A549 (cell line): ENCODE results near the gene PDE8B. TPM values are rescaled to one million over a fixed set of nuclear protein-coding genes. Genes with fewer than 3 reads are reported as not detected.
A peak's percentile ranks its signal among the peaks of the same experiment; 100 is the strongest.

ENCODE experiments used
- ATAC-seq, 2 experiments: fragments of 200-7000 bp in 1 of 2; fragments of >200 bp in 1 of 2; cut with Nextera tagmentation in 1 of 2; cut with Tn5 transposase in 1 of 2; 3 replicates each; pipeline versions ENCODE4 v1.8.0 to v1.9.1; 2018 to 2020; ENCODE audit warnings: mild to moderate bottlenecking in 1 of 2, moderate library complexity in 1 of 2
- CTCF ChIA-PET: fragments of 300-600 bp; sonication (Branson Sonifier 250); formaldehyde crosslinking; extraction: SDS; loops from one replicate; lab custom pipeline; 2021; ENCODE audit warnings: antibody characterized with exemption, inconsistent platforms; lab: Yijun Ruan, JAX
- POLR2A ChIA-PET: fragments of 350-600 bp; formaldehyde crosslinking; extraction: SDS; loops from one replicate; lab custom pipeline; 2021; ENCODE audit warnings: antibody characterized with exemption, inconsistent platforms; lab: Yijun Ruan, JAX
- DNase-seq, 2 experiments: peaks; one replicate each; pipeline versions ENCODE4 v3.0.0 to v3.0.0-alpha.2; 2011 to 2016; ENCODE audit warnings: low read depth in 1 of 2, low spot score in 1 of 2
- FAIRE-seq: peaks from 2 replicates; lab custom pipeline; 2011; peaks lifted over from hg19 to GRCh38; lab: Jason Lieb, UNC
- H3K27ac ChIP-seq, 2 experiments: fragments of >200 bp; sonication (Bioruptor Twin); formaldehyde crosslinking; 3 replicates each; pipeline ENCODE4 v1.5.1; 2016 to 2017
- H3K4me1 ChIP-seq: fragments of >200 bp; sonication (Bioruptor Twin); formaldehyde crosslinking; 3 replicates; pipeline ENCODE4 v1.6.1; 2016
- H3K4me2 ChIP-seq: fragments of >200 bp; sonication (Bioruptor Twin); formaldehyde crosslinking; 3 replicates; pipeline ENCODE4 v1.6.1; 2016
- H3K4me3 ChIP-seq: fragments of >200 bp; sonication (Bioruptor Twin); formaldehyde crosslinking; 3 replicates; pipeline ENCODE4 v1.5.1; 2016
- H3K9me3 ChIP-seq: fragments of >200 bp; sonication (Bioruptor Twin); formaldehyde crosslinking; 3 replicates; pipeline ENCODE4 v1.6.1; 2016
- BHLHE40 ChIP-seq: IDR thresholded peaks from 2 replicates; pipeline ENCODE4 v1.6.1; 2012; ENCODE audit warnings: low read depth, low read length, inconsistent platforms
- CBX2 ChIP-seq: fragments of 200-600 bp; sonication (generic); IDR thresholded peaks from 2 replicates; pipeline ENCODE4 v1.6.1; 2016; ENCODE audit warnings: low read depth, mild to moderate bottlenecking, borderline replicate concordance
- ESRRA ChIP-seq: fragments of 150-350 bp; IDR thresholded peaks from 2 replicates; pipeline ENCODE4 v1.6.1; 2014; ENCODE audit warnings: mild to moderate bottlenecking, low read length, borderline replicate concordance
- GATA3 ChIP-seq: IDR thresholded peaks from 2 replicates; pipeline ENCODE4 v1.6.1; 2012; ENCODE audit warnings: borderline replicate concordance
- HEYL ChIP-seq: fragments of 250-450 bp; sonication (Bioruptor Pico); IDR thresholded peaks from 2 replicates; pipeline ENCODE4 v1.8.0; 2021; ENCODE audit warnings: mild to moderate bottlenecking, moderate library complexity
- HOXB13 ChIP-seq: fragments of 250-450 bp; sonication (Bioruptor Pico); IDR thresholded peaks from 2 replicates; pipeline ENCODE4 v1.5.0; 2020; ENCODE audit warnings: low read depth, mild to moderate bottlenecking, moderate library complexity
- MAFK ChIP-seq: fragments of 450-650 bp; IDR thresholded peaks from 2 replicates; pipeline ENCODE4 v1.6.1; 2014; ENCODE audit not compliant: partially characterized antibody
- NR3C1 ChIP-seq: fragments of >200 bp; sonication (Bioruptor Twin); formaldehyde crosslinking; IDR thresholded peaks from 3 replicates; pipeline ENCODE4 v1.6.1; 2017
- RAD21 ChIP-seq, 2 experiments: fragments of >200 bp in 1 of 2; sonication (Bioruptor Twin) in 1 of 2; formaldehyde crosslinking in 1 of 2; IDR thresholded peaks in 1 of 2; conservative IDR thresholded peaks in 1 of 2; 2 replicates in 1 of 2; 3 replicates in 1 of 2; pipeline ENCODE4 v1.6.1; 2012 to 2018; ENCODE audit warnings: inconsistent platforms in 1 of 2
- RCOR1 ChIP-seq: fragments of 150-350 bp; IDR thresholded peaks from 2 replicates; pipeline ENCODE4 v1.6.1; 2014; ENCODE audit warnings: antibody characterized with exemption, low read length, low read depth
- RFX5 ChIP-seq: fragments of 450-650 bp; IDR thresholded peaks from 2 replicates; pipeline ENCODE4 v1.7.1; 2014; ENCODE audit warnings: antibody characterized with exemption, mild to moderate bottlenecking, moderate library complexity
- RNF2 ChIP-seq: fragments of 200-600 bp; sonication (generic); IDR thresholded peaks from 2 replicates; pipeline ENCODE4 v1.6.1; 2016; ENCODE audit warnings: low read depth, mild to moderate bottlenecking, antibody characterized with exemption, moderate library complexity, borderline replicate concordance
- SMC3 ChIP-seq: fragments of >200 bp; sonication (Bioruptor Twin); formaldehyde crosslinking; IDR thresholded peaks from 3 replicates; pipeline ENCODE4 v1.6.1; 2018; ENCODE audit warnings: inconsistent platforms
- SREBF2 ChIP-seq: fragments of 450-650 bp; IDR thresholded peaks from 2 replicates; pipeline ENCODE4 v1.6.1; 2014; ENCODE audit warnings: mild to moderate bottlenecking, moderate library complexity
- WGBS: methylation state at CpG from one replicate; pipeline ENCODE4 v1.1.6; 2017; ENCODE audit errors: missing lambda C conversion rate; 5-methylcytosine and 5-hydroxymethylcytosine counted together
- polyA plus RNA-seq, 4 experiments: library from polyadenylated mRNA; depleted of rRNA in 3 of 4; stranded (reverse); fragments of >200 nt; fragmentation: RNase III in 1 of 4; extraction: RNeasy Plus Mini Kit Qiagen cat#74134 plus additional on column Dnase treatment in 1 of 4; gene quantifications; 2 replicates in 3 of 4; 3 replicates in 1 of 4; pipeline ENCODE4 v1.2.3, GENCODE V29; 2011 to 2017
- TF ChIP-seq, protein P1 (sequence below): fragments of >200 bp; sonication (Bioruptor Twin); formaldehyde crosslinking; IDR thresholded peaks from 3 replicates; pipeline ENCODE4 v1.5.1; 2016
- TF ChIP-seq, protein P2 (sequence below): fragments of 200-600 bp; sonication (generic); IDR thresholded peaks from 2 replicates; pipeline ENCODE4 v1.6.1; 2016; ENCODE audit warnings: antibody characterized with exemption, mild to moderate bottlenecking, moderate library complexity

Gene PDE8B
- polyA plus RNA-seq, 2 of the 4 experiments (the other 2 are of a cell fraction) = 2.0 to 4.0 TPM

DNA sequence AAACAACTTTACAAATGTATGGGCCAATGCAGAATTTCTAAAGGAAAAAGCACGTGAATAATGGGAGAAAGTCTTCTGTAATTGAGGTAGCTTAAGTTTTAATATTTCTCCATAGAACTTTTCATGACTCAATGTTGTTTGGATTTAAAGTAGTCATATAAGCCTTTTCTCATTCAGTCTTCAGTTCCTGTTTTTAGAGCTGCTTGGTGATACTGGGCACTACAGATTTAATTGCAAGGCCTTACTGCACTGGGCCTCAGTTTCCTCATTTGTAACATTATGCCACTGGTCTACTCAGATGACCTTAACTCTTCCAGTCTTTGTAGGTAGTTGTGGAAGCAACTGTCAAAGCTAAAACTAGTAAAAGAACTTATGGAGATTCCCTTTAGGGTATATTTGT is 221.2 kb downstream of the PDE8B start (continued):
- TF ChIP-seq RNF2 = no peak
- no peak for TF ChIP-seq BHLHE40
- TF ChIP-seq NR3C1 = no peak
- TF ChIP-seq RCOR1 = no peak
- TF ChIP-seq CBX2 = no peak
- TF ChIP-seq HEYL (CRISPR knock-in tag) = no peak
- no peak for TF ChIP-seq ESRRA

DNA sequence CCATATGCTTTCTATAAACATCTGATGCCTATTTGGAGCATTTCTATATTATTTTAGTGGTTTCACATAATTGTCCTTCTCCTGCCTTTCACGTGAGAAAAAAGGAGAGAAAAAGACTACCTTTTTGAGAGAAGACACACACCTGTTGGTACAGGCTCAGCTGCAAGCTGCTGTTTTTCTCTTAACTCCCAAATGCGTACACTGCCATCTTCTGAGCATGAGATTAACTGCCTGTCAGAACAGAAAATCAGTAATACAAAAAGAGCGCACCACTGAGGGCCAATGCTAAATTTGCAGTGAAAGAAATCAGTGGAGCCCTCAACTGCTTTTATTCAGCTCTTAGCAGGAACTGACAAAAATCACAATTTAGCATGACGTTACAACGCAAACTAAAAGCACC is 226.7 kb downstream of the PDE8B start:
- ChIA-PET CTCF (interaction anchor here (0.7 to 3.1 kb wide), 23 partner anchors 9 to 569 kb away, joined by 3 to 20 read pairs (median 4); partner anchors contain the start of gene WDR41), POLR2A (no interaction called here)
- Histone ChIP-seq H3K9me3 (no peaks in the 10 kb centered on the region), H3K4me2 (no peak overlapping the region), H3K4me3 (no peak overlapping the region), H3K4me1 (no peaks in the 10 kb centered on the region), H3K27ac (no peak overlapping the region)
- FAIRE-seq (peak; percentile 28), DNase-seq (peak in 1 of 2 experiments; percentile 43), ATAC-seq (peak; percentile 39 to 65; a peak in 3 of 6 replicates)
- WGBS = 84% methylated on average over 5 of the region's 5 CpGs
- no peak for TF ChIP-seq HOXB13 (CRISPR knock-in tag)
- TF ChIP-seq MAFK = no peak
- TF ChIP-seq, protein P1, sequence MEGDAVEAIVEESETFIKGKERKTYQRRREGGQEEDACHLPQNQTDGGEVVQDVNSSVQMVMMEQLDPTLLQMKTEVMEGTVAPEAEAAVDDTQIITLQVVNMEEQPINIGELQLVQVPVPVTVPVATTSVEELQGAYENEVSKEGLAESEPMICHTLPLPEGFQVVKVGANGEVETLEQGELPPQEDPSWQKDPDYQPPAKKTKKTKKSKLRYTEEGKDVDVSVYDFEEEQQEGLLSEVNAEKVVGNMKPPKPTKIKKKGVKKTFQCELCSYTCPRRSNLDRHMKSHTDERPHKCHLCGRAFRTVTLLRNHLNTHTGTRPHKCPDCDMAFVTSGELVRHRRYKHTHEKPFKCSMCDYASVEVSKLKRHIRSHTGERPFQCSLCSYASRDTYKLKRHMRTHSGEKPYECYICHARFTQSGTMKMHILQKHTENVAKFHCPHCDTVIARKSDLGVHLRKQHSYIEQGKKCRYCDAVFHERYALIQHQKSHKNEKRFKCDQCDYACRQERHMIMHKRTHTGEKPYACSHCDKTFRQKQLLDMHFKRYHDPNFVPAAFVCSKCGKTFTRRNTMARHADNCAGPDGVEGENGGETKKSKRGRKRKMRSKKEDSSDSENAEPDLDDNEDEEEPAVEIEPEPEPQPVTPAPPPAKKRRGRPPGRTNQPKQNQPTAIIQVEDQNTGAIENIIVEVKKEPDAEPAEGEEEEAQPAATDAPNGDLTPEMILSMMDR = peak; percentile 51
- TF ChIP-seq SMC3 = peak; percentile 53
- TF ChIP-seq RFX5 = no peak
- TF ChIP-seq RAD21 (conservative IDR thresholded peaks at IDR 0.05 in 1 of 2, IDR thresholded peaks at IDR 0.05 in 1 of 2) = peak; percentile 54 to 60
- TF ChIP-seq ESRRA = no peak

DNA sequence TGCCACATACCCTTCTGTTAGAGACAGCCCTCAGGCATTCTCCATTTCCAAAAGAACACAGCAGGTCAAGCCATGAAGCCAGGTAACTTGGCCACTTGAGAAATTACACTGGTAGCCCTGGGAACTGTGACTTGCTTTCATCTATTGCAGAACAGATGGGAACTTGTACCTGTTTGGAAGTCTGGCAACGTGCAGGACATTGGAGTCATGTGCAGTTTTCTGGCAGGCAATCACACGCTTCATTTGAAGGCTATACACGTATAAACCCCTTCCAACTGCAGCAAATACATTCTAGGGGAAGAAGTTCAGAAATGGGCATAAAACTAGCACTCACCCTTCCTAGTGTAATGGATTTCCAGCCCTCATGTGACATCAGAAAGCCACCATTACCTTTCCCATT is 227.6 kb downstream of the PDE8B start:
- POLR2A ChIA-PET = no interaction called here
- Histone ChIP-seq H3K4me1 (no peaks in the 10 kb centered on the region), H3K27ac (no peak overlapping the region), H3K4me2 (no peak overlapping the region), H3K9me3 (no peaks in the 10 kb centered on the region), H3K4me3 (no peak overlapping the region)
- DNase-seq (no peak), ATAC-seq (no peak), FAIRE-seq (no peak)
- WGBS = 57% methylated on average over 3 of the region's 3 CpGs
- CTCF ChIA-PET = interaction anchor here (0.6 to 3.1 kb wide), 7 partner anchors 10 to 313 kb away, joined by 3 to 20 read pairs (median 5); no protein-coding TSS in a partner anchor
- TF ChIP-seq, protein P2, sequence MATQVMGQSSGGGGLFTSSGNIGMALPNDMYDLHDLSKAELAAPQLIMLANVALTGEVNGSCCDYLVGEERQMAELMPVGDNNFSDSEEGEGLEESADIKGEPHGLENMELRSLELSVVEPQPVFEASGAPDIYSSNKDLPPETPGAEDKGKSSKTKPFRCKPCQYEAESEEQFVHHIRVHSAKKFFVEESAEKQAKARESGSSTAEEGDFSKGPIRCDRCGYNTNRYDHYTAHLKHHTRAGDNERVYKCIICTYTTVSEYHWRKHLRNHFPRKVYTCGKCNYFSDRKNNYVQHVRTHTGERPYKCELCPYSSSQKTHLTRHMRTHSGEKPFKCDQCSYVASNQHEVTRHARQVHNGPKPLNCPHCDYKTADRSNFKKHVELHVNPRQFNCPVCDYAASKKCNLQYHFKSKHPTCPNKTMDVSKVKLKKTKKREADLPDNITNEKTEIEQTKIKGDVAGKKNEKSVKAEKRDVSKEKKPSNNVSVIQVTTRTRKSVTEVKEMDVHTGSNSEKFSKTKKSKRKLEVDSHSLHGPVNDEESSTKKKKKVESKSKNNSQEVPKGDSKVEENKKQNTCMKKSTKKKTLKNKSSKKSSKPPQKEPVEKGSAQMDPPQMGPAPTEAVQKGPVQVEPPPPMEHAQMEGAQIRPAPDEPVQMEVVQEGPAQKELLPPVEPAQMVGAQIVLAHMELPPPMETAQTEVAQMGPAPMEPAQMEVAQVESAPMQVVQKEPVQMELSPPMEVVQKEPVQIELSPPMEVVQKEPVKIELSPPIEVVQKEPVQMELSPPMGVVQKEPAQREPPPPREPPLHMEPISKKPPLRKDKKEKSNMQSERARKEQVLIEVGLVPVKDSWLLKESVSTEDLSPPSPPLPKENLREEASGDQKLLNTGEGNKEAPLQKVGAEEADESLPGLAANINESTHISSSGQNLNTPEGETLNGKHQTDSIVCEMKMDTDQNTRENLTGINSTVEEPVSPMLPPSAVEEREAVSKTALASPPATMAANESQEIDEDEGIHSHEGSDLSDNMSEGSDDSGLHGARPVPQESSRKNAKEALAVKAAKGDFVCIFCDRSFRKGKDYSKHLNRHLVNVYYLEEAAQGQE = no peak
- TF ChIP-seq GATA3 = no peak

DNA sequence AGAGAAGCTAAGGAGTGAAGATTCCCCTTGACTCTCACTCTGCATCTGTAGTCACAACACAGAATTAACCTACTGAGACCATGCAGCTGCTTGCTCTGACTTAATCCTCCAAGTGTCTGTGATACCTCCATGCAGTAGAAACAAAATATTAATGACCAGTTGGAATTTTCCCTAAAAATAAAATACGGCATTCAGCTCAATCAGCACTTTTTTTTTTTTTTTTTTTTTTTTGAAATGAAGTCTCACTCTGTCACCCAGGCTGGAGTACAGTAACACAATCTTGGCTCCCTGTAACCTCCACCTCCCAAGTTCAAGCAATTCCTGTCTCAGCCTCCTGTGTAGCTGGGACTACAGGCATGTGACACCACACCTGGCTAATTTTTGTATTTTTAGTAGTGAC is 233.2 kb downstream of the PDE8B start:
- Histone ChIP-seq H3K27ac (no peak overlapping the region), H3K4me1 (no peaks in the 10 kb centered on the region), H3K9me3 (no peaks in the 10 kb centered on the region), H3K4me3 (no peak overlapping the region), H3K4me2 (no peak overlapping the region)
- ATAC-seq (no peak), DNase-seq (no peak), FAIRE-seq (no peak)
- 97% methylated on average over 1 of the region's 1 CpG for WGBS
- TF ChIP-seq SREBF2 (no peak), MAFK (peak; percentile 59)
- CTCF ChIA-PET = interaction anchor here (0.6 to 1.2 kb wide), 3 partner anchors 179 to 486 kb away, joined by 3 read pairs; no protein-coding TSS in a partner anchor
- POLR2A ChIA-PET = interaction anchor here (0.7 kb wide), 2 partner anchors 187 to 414 kb away, joined by 4 to 7 read pairs; no protein-coding TSS in a partner anchor
